HepG2 (cell line): Measurements from ENCODE around the gene HEXIM1. TPM values are rescaled to one million over a fixed set of nuclear protein-coding genes. Genes with fewer than 3 reads are reported as not detected.

Experiments used
- ATAC-seq: fragments of 200-7000 bp; cut with Tn5 transposase; 3 replicates; pipeline ENCODE4 v1.9.1; 2020; ENCODE audit warnings: mild to moderate bottlenecking, moderate library complexity
- BruUV-seq: library from RNA; stranded (reverse); fragments of 400-500 nt; replicated peaks from 2 replicates; lab custom pipeline; 2021; lab: Mats Ljungman, UMichigan
- CTCF ChIA-PET: fragments of 300-600 bp; formaldehyde crosslinking; extraction: SDS; loops from one replicate; lab custom pipeline; 2021; ENCODE audit warnings: low total read pairs, inconsistent platforms, low intra/inter-chr PET ratio; lab: Yijun Ruan, JAX
- POLR2A ChIA-PET: fragments of 350-600 bp; sonication (Branson Sonifier 250); formaldehyde crosslinking; loops from one replicate; lab custom pipeline; 2020; ENCODE audit warnings: antibody characterized with exemption, inconsistent platforms; lab: Yijun Ruan, JAX
- DNase-seq: peaks from one replicate; pipeline ENCODE4 v3.0.0-alpha.2; 2015; ENCODE audit warnings: low spot score
- FAIRE-seq: peaks from 3 replicates; lab custom pipeline; 2011; peaks lifted over from hg19 to GRCh38; lab: Jason Lieb, UNC
- H2AFZ ChIP-seq: one replicate; pipeline ENCODE4 v1.6.1; 2011; ENCODE audit warnings: low read length, inconsistent platforms
- H3K27ac ChIP-seq: fragments of 300-600 bp; 3 replicates; pipeline ENCODE4 v1.8.0; 2011; ENCODE audit warnings: mixed run types, mild to moderate bottlenecking, mixed read lengths, low read length, inconsistent platforms; ENCODE audit not compliant: insufficient read depth; ENCODE audit errors: extremely low read length
- H3K27me3 ChIP-seq, 2 experiments: fragments of 200-600 bp in 1 of 2; 2 replicates in 1 of 2; 3 replicates in 1 of 2; pipeline versions ENCODE4 v1.6.0 to v1.8.0; 2011; ENCODE audit warnings: low read length in 2 of 2, mild to moderate bottlenecking in 2 of 2, moderate library complexity in 2 of 2, inconsistent platforms in 1 of 2; ENCODE audit not compliant: insufficient read depth in 2 of 2, control insufficient read depth in 1 of 2
- H3K36me3 ChIP-seq, 2 experiments: fragments of 200-600 bp in 1 of 2; replicated peaks in 1 of 2; 2 replicates in 1 of 2; 3 replicates in 1 of 2; pipeline versions ENCODE4 v1.5.1 to v1.8.0; 2011; ENCODE audit warnings: low read length in 2 of 2, inconsistent platforms in 1 of 2; ENCODE audit not compliant: insufficient read depth in 2 of 2, control insufficient read depth in 1 of 2
- H3K4me1 ChIP-seq: 2 replicates; pipeline ENCODE4 v1.5.1; 2012; ENCODE audit warnings: low read length, inconsistent platforms; ENCODE audit not compliant: insufficient read depth
- H3K4me2 ChIP-seq: 2 replicates; pipeline ENCODE4 v1.6.0; 2011; ENCODE audit warnings: low read depth, low read length, inconsistent platforms
- H3K4me3 ChIP-seq, 3 experiments: fragments of 200-600 bp in 1 of 3; sonication (generic), shearing (Covaris generic) in 1 of 3; replicated peaks in 1 of 3; 2 replicates each; pipeline ENCODE4 v1.5.1; 2011 to 2016; ENCODE audit warnings: low read length in 3 of 3, inconsistent platforms in 2 of 3, low read depth in 2 of 3, mild to moderate bottlenecking in 2 of 3, control low read depth in 1 of 3, mixed read lengths in 1 of 3; ENCODE audit not compliant: insufficient read depth in 1 of 3
- H3K79me2 ChIP-seq: one replicate; pipeline ENCODE4 v1.6.1; 2011; ENCODE audit warnings: low read length, inconsistent platforms; ENCODE audit not compliant: insufficient read depth
- H3K9ac ChIP-seq: 2 replicates; pipeline ENCODE4 v1.6.0; 2011; ENCODE audit warnings: mild to moderate bottlenecking, low read depth, low read length, inconsistent platforms; ENCODE audit not compliant: insufficient read depth
- H3K9me3 ChIP-seq: 2 replicates; pipeline ENCODE4 v1.5.1; 2012; ENCODE audit warnings: mild to moderate bottlenecking, low read length
- H4K20me1 ChIP-seq: 2 replicates; pipeline ENCODE4 v1.6.0; 2011; ENCODE audit warnings: inconsistent platforms, mild to moderate bottlenecking, low read length, moderate library complexity; ENCODE audit not compliant: insufficient read depth
- AGO1 ChIP-seq: fragments of 200-400 bp; formaldehyde crosslinking; IDR thresholded peaks from 2 replicates; pipeline ENCODE4 v1.6.1; 2017; ENCODE audit warnings: mild to moderate bottlenecking, low read depth, low read length, moderate library complexity; ENCODE audit not compliant: poor library complexity, severe bottlenecking
- BORCS8-MEF2B ChIP-seq: sonication (generic); formaldehyde crosslinking; IDR thresholded peaks from 2 replicates; pipeline ENCODE4 v1.8.0; 2022; ENCODE audit warnings: mild to moderate bottlenecking, missing genetic modification reagents
- CBFB ChIP-seq: sonication (generic); formaldehyde crosslinking; IDR thresholded peaks from 2 replicates; pipeline ENCODE4 v1.4.0; 2020; ENCODE audit warnings: missing genetic modification reagents
- MLXIP ChIP-seq: sonication (generic); formaldehyde crosslinking; IDR thresholded peaks from 2 replicates; pipeline ENCODE4 v1.9.0; 2021; ENCODE audit warnings: missing genetic modification reagents, borderline replicate concordance
- PATZ1 ChIP-seq: sonication (generic); formaldehyde crosslinking; IDR thresholded peaks from 2 replicates; pipeline ENCODE4 v1.4.0; 2020; ENCODE audit warnings: missing genetic modification reagents
- ZNF556 ChIP-seq: sonication (generic); formaldehyde crosslinking; IDR thresholded peaks from 2 replicates; pipeline ENCODE4 v1.4.0; 2020; ENCODE audit warnings: mild to moderate bottlenecking, missing genetic modification reagents, borderline replicate concordance
- ZNF687 ChIP-seq: sonication (generic); formaldehyde crosslinking; IDR thresholded peaks from 2 replicates; pipeline ENCODE4 v1.5.1; 2020; ENCODE audit warnings: mild to moderate bottlenecking, missing genetic modification reagents, moderate library complexity
- ZUFSP ChIP-seq: sonication (generic); formaldehyde crosslinking; IDR thresholded peaks from 2 replicates; pipeline ENCODE4 v1.9.0; 2021; ENCODE audit warnings: missing genetic modification reagents, mild to moderate bottlenecking, borderline replicate concordance
- WGBS: methylation state at CpG from one replicate; pipeline ENCODE4 v1.1.6; 2017; ENCODE audit warnings: low lambda C conversion rate; 5-methylcytosine and 5-hydroxymethylcytosine counted together
- in situ Hi-C: cut with HindIII; loops from 2 replicates; pipeline ENCODE4 v1.10.0; 2017; ENCODE audit warnings: low pct_unique_long_range_greater_than_20kb; ENCODE audit not compliant: extremely low pct_ligation_motif_present
- intact Hi-C: fragments of 100-400 bp; cut with micrococcal nuclease; formaldehyde crosslinking; loops from one replicate; pipeline ENCODE4 v1.10.0; 2022; ENCODE audit not compliant: unreplicated experiment
- polyA plus RNA-seq, 8 experiments: library from polyadenylated mRNA; depleted of rRNA in 3 of 8; stranded (reverse) in 7 of 8; unstranded in 1 of 8; fragments of >200 nt; fragmentation: Illumina TruSeq in 4 of 8; extraction: Trizol in 4 of 8; gene quantifications; 2 replicates each; pipeline versions ENCODE4 v1.2.1 to v1.2.3, GENCODE V29; 2011 to 2016; ENCODE audit warnings: low read depth in 4 of 8, missing spikeins in 1 of 8, mixed read lengths in 1 of 8; ENCODE audit not compliant: insufficient read depth in 1 of 8
- total RNA-seq, 5 experiments: library from RNA; depleted of rRNA; stranded (reverse); fragments of >200 nt; fragmentation: Illumina TruSeq; extraction: Trizol; gene quantifications; 2 replicates each; pipeline ENCODE4 v1.2.3, GENCODE V29; 2016; ENCODE audit warnings: low read depth in 1 of 5

The HEXIM1 gene
- total and polyA plus RNA-seq, 2 of the 13 experiments (the other 11 are each of a cell fraction or from before 2014, with no cell fraction given), result 10.5 to 16.6 TPM

GRCh38 chr17:45168991-45169752 lies 20.9 kb downstream of the HEXIM1 start:
- H3K36me3 ChIP-seq, result peaks cover 15 to 29% of the 10 kb centered on the region in 2 experiments
- in situ Hi-C loops (no loop called here), intact Hi-C loops (no loop called here)
- ChIA-PET CTCF (no interaction called here), POLR2A (interaction anchor here (0.7 to 24.3 kb wide), 3 partner anchors 14 to 32 kb away, joined by 3 to 2487 read pairs (median 7); partner anchors contain the start of genes HEXIM1 and HEXIM2)
- no peaks in the 10 kb centered on the region for H3K27me3 ChIP-seq
- no peak overlapping the region for H3K4me2 ChIP-seq
- H4K20me1 ChIP-seq, result no peaks in the 10 kb centered on the region
- H3K9me3 ChIP-seq, result no peaks in the 10 kb centered on the region
- H3K27ac ChIP-seq, result peak overlapping the region; percentile 10
- H3K79me2 ChIP-seq, result peaks cover 4% of the 10 kb centered on the region
- WGBS, result 97% methylated on average over 43 of the region's 43 CpGs
- H3K4me1 ChIP-seq, result peaks cover 58% of the 10 kb centered on the region
- H2AFZ ChIP-seq, result no peak overlapping the region
- no peak overlapping the region for H3K4me3 ChIP-seq
- ATAC-seq, result no peak
- FAIRE-seq, result no peak
- BruUV-seq, result no TSS peak
- no peak overlapping the region for H3K9ac ChIP-seq
- no peak for DNase-seq
- TF ChIP-seq PATZ1 (CRISPR knock-in tag) (no peak), ZNF556 (CRISPR knock-in tag) (no peak), AGO1 (peak; percentile 51), MLXIP (CRISPR knock-in tag) (no peak), CBFB (CRISPR knock-in tag) (no peak), ZNF687 (CRISPR knock-in tag) (peak; percentile 37; the same call in 1 of the 2 replicates), ZUFSP (CRISPR knock-in tag) (no peak), BORCS8-MEF2B (CRISPR knock-in tag) (peak; percentile 32; the same call in 1 of the 2 replicates)
